GM19324 (cell line): ENCODE measurements around the gene HIGD1C.
"Not testable (repeated sequence)": the region's sequence is repeated elsewhere in the genome, so short reads cannot be mapped to it uniquely, and the experiment has no call there.

Experiments used
- ATAC-seq: cut with Tn5 transposase; IDR thresholded peaks from one replicate; pipeline ENCODE4 v1.9.1; 2021; ENCODE audit warnings: mild to moderate bottlenecking, moderate library complexity; ENCODE audit not compliant: unreplicated experiment, low FRiP score

The HIGD1C gene

GRCh38 chr12:51013441-51013840 is 61.1 kb downstream of the HIGD1C start:
- ATAC-seq: no peak

- not testable (repeated sequence) for ATAC-seq
Measured at GRCh38 chr12:51014467-51014866, 62.1 kb downstream of the HIGD1C start.

- no peak for ATAC-seq
Measured at GRCh38 chr12:51017452-51017851, 65.1 kb downstream of the HIGD1C start.

DNA sequence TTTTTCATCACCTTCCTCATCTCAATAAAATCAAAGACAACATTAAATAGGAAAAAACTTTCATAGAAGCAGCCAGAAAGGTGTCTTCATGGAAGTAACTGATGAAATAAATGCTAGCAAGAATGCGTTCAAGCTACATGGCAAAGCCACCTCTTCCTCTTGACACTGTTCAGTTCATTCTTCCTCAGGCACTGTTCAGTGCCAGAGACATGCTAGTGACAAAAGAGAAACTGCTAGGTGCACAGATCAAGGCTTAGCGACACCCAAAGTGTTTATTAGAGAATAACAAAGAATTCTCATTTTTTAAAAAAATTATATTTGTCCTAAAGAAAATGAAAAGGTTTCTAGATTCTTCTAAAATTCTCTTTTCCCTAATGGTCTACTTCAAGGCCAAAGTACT is 66.6 kb downstream of the HIGD1C start:
- ATAC-seq: no peak

DNA sequence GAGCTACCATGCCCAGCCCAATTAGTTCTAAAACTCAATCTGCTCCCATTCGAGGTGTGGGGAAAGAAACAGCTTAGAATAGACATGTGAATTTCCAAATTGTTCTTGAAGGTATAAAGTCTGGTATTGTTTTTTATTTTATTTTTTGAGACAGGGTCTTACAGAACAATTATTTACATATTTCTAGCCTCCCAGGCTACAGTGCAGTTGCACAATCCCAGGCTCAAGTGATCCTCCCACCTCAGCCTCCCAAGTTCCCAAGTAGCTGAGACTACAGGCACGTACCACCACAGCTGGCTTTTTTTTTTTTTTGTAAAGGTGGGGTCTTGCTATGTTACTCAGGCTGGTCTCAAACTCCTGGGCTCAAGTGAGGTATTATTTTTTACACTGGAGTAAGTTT is 67.6 kb downstream of the HIGD1C start:
- ATAC-seq: no peak
